Uterus (tissue), 2 donors: Measurements from ENCODE around the gene RNF17.

Experiments
- POLR2A ChIP-seq, 2 donors: fragments of 450-650 bp; IDR thresholded peaks; one replicate each; pipeline ENCODE4 v1.6.1; 2016; ENCODE audit warnings: antibody characterized with exemption in 2 of 2, mild to moderate bottlenecking in 1 of 2, moderate library complexity in 1 of 2
- TF ChIP-seq, protein P1 (sequence below), 4 experiments: fragments of 200-600 bp in 2 of 4; fragments of 450-650 bp in 2 of 4; sonication (generic) in 2 of 4; IDR thresholded peaks; one replicate each; pipeline ENCODE4 v1.5.1; 2016 to 2019; ENCODE audit warnings: antibody characterized with exemption in 4 of 4, mild to moderate bottlenecking in 2 of 4, moderate library complexity in 1 of 4

DNA sequence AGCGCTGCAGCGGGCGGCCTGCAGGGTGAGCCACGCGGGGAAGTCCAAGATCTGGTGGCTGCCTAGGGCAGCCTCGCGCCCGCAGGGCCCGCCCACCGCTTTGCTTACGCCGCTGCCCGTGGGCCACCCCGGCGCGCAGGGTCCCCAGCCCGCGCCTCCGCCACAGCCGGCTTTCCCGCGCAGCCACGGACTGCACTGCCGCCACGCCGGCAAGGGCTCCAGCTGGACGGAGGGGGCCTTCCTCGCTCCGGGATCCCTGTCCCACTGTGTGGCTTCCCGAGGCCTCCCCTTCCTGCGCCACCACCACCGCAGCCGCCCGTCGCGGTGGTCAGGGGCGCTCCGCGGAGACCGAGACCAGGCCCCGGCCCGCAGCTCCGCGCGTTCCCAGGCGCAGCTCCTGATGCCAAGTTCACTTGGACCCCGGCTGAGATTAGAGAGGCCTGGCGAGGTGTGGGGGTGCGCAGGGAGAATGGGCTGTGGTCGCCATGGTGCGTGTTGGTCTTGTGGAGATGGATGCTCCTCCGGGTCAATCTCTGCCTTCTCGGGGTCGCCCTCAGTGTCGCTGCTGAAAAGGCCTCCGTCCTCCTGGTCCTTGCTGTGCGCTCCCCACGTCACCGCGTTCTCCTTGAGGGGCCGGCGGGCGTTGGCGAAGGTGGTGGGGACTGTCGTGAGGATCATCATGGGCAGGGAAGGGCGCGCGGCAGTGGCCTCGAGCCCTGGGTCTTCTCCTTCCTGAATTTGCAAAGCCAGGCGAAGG, 17.9 kb upstream of the RNF17 start:
- TF ChIP-seq, protein P1, sequence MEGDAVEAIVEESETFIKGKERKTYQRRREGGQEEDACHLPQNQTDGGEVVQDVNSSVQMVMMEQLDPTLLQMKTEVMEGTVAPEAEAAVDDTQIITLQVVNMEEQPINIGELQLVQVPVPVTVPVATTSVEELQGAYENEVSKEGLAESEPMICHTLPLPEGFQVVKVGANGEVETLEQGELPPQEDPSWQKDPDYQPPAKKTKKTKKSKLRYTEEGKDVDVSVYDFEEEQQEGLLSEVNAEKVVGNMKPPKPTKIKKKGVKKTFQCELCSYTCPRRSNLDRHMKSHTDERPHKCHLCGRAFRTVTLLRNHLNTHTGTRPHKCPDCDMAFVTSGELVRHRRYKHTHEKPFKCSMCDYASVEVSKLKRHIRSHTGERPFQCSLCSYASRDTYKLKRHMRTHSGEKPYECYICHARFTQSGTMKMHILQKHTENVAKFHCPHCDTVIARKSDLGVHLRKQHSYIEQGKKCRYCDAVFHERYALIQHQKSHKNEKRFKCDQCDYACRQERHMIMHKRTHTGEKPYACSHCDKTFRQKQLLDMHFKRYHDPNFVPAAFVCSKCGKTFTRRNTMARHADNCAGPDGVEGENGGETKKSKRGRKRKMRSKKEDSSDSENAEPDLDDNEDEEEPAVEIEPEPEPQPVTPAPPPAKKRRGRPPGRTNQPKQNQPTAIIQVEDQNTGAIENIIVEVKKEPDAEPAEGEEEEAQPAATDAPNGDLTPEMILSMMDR (IDR thresholded peaks at IDR 0.05): no peak
- TF ChIP-seq POLR2A (IDR thresholded peaks at IDR 0.05): no peak
